Measurements from ENCODE around the gene CACNG4.

CACNG4 gene

GRCh38 chr17:66944351-66945146 is 20.0 kb upstream of the CACNG4 start:
- peak; percentile 40 for DNase-seq (ENCODE audit: low spot score)

GRCh38 chr17:66945147-66945835 is 19.2 kb upstream of the CACNG4 start:
- DNase-seq (ENCODE audit: low spot score) = no peak

- DNase-seq (ENCODE audit: low spot score) = no peak
Observed at GRCh38 chr17:66946251-66946650, 18.3 kb upstream of the CACNG4 start.

GRCh38 chr17:66947311-66947710 is 17.2 kb upstream of the CACNG4 start:
- no peak for DNase-seq (ENCODE audit: low spot score)

GRCh38 chr17:66948061-66948750 is 16.3 kb upstream of the CACNG4 start:
- no peak for DNase-seq (ENCODE audit: low spot score)

- no peak for DNase-seq (ENCODE audit: low spot score)
Observed at GRCh38 chr17:66949501-66949900, 15.0 kb upstream of the CACNG4 start.

- DNase-seq (ENCODE audit: low spot score) = no peak
Observed at GRCh38 chr17:66950325-66950724, 14.2 kb upstream of the CACNG4 start.

GRCh38 chr17:66950886-66951604 is 13.5 kb upstream of the CACNG4 start:
- DNase-seq (ENCODE audit: low spot score) = no peak

GRCh38 chr17:66951605-66951953 is 12.9 kb upstream of the CACNG4 start:
- DNase-seq (ENCODE audit: low spot score) = no peak

- peak; percentile 53 for DNase-seq (ENCODE audit: low spot score)
Observed at GRCh38 chr17:66952031-66952524, 12.4 kb upstream of the CACNG4 start.

- DNase-seq (ENCODE audit: low spot score) = no peak
Observed at GRCh38 chr17:66952681-66953629, 11.6 kb upstream of the CACNG4 start.

GRCh38 chr17:66953630-66954020 is 10.9 kb upstream of the CACNG4 start:
- no peak for DNase-seq (ENCODE audit: low spot score)

- DNase-seq (ENCODE audit: low spot score) = no peak
Observed at GRCh38 chr17:66954632-66955031, 9.9 kb upstream of the CACNG4 start.

- no peak for DNase-seq (ENCODE audit: low spot score)
Observed at GRCh38 chr17:66955821-66956220, 8.7 kb upstream of the CACNG4 start.

- DNase-seq (ENCODE audit: low spot score) = no peak
Observed at GRCh38 chr17:66956941-66957340, 7.6 kb upstream of the CACNG4 start.

- DNase-seq (ENCODE audit: low spot score) = no peak
Observed at GRCh38 chr17:66957343-66957742, 7.2 kb upstream of the CACNG4 start.

GRCh38 chr17:66957951-66958579 is 6.4 kb upstream of the CACNG4 start:
- DNase-seq (ENCODE audit: low spot score) = no peak

- no peak for DNase-seq (ENCODE audit: low spot score)
Observed at GRCh38 chr17:66959641-66960375, 4.7 kb upstream of the CACNG4 start.

GRCh38 chr17:66960613-66961012 is 3.9 kb upstream of the CACNG4 start:
- DNase-seq (ENCODE audit: low spot score) = no peak

GRCh38 chr17:66963521-66963908 is 992 bp upstream of the CACNG4 start:
- peak; percentile 43 for DNase-seq (ENCODE audit: low spot score)
